Activated gamma-delta T cell treated with Interleukin-2 at 50 U/mL for 16 hours (primary cell): ENCODE data around the gene SFRP2.

Experiments
- DNase-seq: peaks from one replicate; pipeline ENCODE4 v3.0.0-alpha.2; 2020

The SFRP2 gene

DNA sequence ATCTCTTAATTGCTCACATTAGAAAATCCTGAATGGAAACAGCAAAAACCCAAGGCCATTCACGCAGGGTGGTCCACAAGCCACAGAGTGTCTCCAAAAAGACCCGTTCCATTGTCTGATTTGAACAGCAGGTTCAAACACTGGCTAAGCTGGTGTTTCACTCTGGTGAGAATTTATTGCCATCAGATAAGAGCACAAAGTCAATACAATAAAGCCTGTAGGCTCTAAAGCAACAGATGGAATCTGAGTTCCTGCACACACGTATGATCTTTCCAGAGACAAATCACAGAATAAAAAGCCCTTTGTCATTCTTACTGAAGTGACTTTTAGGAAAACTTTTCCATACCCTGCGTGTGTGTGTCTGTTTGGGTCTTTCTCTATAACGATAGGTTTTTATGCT lies 5.1 kb upstream of the SFRP2 start:
- no peak for DNase-seq

DNA sequence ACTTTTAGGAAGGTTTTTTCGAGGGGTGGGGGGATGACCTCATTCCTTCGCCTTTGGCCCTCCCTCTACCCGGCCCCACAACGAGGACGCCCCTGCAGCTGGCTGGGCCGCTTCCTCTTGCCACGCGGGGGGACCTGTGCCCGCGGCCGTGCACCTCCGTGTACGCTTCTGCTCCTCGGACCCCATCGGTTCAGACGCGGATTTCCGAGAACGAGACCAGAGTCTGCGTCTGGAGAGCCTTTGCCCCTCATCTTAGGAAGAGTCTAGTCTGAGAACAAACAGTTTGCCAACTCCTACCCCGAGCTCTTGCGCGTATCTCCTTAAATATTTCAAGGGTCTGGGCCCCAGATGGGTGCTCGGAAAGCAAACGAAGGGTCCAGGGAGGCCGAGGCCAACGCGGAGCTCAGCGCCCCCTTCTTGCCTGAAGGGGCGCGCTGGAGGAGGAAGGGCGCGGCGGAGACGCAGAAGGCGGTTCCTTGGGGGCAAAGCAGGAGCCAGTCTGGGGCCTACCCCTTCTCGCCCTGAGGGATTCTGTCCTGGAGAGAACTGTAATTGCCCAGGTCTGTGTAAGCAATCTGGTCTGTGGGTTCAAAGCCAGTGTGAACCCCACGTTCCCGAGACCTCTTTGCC lies 3.9 kb upstream of the SFRP2 start:
- DNase-seq = no peak

DNA sequence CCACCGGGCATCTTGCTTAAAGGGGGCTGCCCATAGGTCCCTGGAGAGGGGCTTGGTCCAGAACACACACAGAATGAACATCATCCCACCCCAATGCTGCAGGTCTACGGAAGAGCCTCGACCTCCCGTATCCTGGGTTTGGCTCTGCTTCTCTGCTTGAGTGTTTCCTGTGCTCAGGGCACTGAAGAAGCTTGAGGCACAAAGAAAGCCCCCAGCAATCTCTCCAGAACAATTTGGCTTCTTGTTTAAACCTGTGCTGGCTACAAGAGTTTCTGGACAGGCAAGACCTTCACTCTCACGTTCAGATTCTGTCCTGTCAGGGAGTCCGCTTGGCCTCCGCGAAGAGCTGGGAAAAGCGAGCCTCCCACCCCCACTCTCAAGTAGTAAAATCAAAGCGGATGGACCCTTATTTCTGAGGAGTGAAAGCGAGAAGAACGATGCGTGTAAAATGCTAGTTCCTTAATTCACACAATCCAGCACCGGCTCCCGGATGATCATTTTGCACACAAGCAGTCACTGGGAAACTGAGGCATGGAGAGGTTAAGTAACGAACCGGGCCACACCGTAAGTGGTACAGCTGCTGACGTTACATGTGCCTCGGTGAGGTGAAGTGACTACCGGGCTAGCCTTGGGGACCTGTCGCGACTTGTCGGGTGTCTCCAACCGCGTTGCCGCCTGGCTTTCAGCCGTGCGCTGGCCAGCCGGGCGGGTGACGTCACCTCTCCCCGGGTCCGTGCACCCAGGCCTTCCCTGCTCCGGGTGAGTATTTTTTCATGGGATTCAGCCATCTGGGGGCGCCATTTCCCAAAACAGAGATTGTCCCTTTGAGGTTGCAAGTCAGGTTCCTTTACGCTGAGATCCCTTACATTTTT lies 3.1 kb upstream of the SFRP2 start:
- DNase-seq = no peak

DNA sequence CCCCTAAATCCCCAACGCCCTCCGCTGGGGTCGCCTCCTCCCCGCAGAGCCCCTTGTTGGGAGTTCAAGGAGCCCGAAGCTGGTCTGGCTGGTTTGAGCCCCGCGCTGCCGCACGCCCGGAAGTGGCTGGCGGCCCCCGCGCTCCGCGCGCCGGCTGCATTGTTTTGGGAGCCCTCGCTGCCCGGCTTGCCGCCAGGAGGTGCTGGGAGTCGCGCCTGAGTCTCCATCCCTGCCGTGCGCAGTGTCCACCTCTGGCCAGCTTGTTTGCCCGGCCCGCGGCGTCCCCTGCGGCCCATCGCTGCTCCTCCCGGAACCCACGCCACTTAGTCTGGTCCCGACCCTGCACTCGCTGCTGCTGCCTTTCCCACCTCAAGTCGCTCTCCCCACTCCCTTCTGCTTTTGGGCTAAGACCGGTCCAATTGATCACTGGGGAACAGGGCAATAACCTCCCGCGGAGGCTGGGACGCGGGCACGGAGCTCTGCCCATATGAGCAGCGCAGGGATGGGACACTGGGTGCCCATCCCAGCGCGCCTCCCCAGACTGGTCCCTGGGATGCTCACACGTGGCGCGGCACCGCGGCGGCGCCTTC lies 2.2 kb upstream of the SFRP2 start:
- DNase-seq = no peak

DNA sequence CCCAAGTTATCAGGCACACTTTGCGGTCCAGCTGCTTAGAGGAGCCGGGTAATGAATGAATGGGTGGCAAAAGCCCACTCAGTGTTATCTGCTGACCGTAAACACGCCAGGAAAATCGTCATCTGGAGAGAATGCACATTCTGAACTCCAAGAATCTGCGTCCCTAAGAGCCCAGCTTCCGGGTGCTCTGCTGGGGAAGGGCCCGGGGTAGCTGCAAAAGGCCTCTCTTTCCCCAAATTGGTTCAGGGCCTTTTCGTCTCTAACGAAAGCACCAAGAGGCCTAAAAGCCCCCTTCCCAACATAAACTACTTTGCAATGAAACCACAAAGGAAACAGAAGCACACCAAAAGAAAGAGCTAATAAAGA lies 1.6 kb upstream of the SFRP2 start:
- DNase-seq = no peak

DNA sequence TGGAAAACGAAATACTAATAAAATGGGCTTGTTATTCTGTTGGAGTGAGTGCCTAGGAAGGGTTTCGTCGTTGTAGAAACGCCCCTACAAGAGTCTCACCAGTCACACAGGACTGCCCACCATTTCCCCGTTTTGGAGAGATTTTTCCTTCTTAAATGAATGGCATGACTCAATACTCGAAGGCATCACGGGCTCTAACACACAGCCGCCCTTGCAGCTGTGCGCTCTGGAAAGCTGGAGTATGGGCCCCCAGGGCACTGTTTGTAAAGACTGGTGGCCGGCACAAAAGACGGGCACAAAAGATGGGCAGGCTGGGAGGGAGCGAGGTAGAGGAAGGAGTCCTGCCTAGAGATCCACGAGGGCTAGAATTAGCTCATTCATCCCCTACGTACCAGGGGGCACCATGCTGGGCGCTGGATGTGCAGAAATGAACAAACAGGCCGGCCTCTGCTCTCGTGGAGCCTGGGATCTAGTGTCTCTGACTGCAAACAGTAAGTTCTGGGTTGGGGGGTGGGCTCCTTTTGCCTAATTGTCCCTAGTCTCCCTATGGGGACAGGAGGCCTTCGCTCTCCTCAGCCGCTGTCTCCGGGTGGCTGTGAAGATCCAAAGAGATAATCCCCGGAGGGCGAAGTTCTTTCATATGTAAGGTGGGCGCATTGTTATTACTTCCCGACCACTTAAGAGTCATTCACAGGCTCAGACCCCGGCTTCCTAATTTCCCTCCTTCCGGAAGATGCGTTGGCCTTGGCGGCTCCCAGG lies 1.0 kb upstream of the SFRP2 start:
- DNase-seq = no peak

DNA sequence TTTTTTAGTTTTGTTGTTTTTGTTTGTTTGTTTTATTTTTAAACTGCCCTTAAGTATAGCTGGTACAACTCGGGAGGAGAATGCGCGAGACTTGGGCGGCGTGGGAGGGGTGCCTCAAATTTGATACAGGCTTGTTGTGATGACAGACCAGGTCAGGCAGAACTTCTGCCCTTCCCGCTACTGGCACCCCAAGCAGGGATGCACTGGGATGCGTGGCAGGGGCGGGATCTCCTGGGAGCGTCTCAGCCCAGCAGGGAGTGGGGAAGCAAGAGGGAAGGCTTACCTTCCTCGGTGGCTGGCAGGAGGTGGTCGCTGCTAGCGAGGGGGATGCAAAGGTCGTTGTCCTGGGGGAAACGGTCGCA lies 851 bp downstream of the SFRP2 start:
- no peak for DNase-seq

DNA sequence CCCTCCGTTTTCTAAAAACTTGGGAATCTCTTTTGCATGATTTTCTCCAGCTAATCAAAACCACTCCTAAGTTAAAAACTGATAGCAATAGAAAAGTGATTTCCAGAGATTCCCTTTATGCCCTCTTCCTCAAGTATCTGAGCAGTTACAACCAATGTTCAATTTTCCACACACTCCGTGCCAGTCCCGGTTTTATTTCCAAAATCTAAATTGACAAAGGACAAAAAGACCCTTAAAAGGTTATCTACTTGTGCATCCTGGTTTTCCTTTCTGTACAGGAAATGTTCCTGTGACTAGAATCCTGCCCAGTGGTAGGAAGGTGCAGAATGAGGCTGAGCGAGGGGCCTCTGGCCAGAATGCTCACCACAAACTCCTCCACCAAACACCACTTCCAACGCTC lies 1.3 kb downstream of the SFRP2 start:
- no peak for DNase-seq

DNA sequence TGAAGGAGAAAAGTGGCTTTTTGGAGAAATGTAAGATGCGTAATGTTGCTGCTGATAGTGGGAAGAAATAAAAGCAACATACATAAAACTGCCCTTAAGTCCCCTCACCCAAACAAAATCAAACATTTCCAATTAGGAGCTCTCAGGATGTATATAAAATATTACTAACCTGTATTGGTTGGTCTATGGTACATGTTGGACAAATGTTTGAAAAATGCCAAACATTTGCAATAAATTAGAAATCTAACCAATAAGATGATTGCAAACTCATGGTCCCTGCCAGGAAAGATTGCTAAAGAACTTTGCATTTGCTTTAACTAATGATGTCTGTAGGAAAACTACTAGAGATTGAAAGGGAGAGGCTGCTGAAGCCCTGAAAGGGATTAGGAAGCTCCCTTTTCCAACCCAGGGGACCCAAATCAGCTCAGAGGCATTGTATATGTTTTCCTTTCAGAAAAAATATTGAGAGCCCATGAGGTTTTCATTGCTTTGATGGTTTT lies 1.8 kb downstream of the SFRP2 start:
- DNase-seq = no peak

DNA sequence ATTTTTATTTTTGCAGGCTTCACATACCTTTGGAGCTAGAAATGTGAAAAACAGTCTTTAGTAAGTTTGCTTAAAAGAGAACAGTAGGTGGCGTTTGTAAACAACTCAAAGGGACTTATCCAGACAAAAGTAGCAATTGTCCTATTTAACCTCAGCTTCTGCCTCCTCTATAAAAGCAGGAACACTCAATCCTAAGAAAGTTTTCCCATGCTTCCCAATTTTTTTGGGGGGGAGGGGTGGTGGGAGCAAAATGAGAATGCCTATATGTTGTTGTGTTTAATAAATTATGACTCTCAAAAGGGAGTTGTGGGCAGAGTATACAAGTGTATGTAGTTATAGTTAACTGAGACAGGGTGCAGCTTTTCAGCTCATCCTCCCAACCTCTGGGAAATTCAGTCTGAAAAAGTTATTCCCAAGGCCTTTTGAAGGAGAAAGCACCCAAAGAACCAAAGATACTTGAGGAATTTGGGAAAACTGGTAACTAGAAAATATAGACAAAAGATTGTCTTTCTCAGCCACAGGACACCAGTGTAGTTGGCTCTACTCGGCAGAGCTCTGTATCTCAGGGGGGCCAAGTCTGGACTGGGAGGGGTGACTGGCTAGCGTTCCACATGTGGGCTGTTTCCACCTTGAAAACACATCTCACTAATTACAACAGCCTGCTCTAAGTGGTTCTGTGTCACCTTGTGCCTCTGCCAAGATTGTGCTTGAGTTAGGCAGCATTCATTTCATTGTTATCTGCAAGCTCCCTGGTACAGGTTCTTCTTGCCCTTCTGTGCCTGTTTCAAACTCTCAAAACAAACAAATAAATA lies 2.8 kb downstream of the SFRP2 start:
- no peak for DNase-seq

DNA sequence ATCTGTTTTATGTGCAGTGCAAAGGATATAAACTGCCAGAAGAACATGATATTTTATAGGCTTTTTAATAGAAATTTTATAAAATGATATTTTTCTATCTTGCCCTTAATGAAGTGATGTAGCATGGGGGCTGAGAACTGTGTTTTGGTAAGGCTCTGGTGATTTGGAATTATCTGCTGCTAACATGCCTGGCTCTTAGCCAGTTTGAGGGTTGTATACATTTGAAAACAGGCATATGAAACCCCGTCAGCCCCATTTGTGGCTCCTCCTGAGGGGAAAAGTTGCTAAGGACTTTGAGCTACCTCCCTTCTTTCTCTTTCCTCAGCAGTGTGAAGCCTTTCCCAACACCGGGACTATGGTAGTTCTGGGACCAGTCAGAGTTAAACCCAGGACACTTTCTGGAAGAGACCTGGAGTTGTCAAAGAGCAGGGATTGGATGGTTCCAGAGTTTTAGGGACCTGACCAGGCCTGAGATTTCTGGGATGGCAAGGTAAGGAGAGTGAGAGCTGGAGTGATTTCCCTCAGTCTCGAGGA lies 4.7 kb downstream of the SFRP2 start:
- DNase-seq = no peak

DNA sequence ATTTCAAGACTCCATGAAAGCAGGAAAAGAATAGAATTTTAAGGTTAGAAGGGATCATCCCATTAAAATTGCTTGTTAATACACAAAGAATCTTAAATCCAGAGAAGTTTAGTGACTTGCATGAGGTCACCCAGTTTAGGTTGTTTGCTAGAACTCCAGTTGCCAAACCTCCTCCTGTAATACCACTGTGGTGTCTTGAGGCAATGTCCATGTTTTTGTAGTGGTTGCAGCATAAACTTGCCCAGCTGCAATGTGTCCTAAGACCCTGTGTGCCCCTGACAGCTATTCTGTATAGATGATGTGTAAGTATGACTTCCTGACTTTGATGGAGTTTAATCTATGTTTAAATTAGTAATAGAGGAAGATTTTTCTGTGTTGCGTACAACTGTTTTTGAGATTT lies 6.3 kb downstream of the SFRP2 start:
- no peak for DNase-seq

DNA sequence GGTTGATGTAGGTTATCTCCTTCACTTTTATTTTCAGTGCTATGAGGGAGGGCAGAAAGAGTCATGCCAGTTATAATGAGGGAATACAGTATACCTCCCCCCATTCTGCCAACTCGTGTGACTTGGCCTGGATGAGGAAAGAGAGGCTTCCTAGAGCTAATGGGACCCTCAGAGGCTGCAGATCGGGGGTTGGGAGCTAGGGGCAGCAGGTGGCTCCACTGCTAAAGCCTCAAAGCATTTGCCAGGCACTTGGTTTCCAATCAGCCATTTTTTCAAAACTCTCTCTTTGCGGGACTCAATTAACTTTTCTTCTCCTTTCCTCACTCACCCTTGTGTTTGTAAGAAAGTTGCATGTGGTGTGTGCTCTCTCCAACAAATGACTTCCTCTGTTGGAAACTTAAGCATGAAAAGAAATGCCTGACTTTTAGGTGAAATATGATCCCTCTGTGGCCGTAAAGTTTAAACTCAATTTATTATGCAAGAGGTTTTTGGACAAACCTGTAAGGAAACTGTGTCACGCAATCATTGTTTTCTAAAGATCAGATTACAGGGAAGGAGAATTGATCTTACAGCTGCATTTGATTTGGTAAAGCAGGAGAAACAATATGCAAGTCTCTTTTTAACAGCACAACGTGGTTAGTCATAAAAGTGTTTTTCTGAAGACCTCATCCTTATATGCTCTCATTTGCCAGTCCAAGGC lies 7.0 kb downstream of the SFRP2 start:
- no peak for DNase-seq

DNA sequence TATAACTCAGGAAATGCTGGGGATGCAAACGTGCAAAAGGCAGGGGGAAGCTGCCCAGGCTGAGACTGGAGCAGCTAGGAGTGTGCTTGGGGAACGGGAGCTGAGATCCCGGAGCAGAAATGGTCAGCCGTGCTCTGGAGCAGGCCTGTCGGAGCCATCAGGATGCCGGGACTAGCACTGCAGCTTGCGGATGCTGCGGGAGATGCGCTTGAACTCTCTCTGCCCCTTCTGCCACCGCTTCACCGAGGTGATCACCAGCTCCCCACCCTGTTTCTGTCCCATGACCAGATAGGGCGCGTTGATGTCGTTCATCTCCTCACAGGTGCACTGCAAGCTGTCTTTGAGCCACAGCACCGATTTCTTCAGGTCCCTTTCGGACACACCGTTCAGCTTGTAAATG lies 7.6 kb downstream of the SFRP2 start:
- no peak for DNase-seq

DNA sequence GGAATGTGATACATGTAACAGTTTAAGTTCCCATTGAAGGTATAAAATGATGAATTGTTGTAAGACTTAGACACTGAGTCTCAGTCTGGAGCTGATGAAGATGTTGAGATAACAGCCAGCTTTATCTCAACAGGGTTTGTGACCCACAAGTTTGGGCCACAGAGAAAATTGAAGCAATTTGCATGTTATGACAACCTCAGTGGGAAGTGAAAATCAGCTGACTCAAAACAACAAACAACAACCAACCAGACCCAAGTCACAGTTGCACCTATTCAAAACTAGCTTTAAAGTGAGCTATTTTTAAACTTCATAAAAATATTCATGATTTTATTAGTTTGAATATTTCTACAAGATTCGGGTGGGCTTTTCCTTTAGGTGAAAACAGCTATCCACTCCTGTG lies 8.0 kb downstream of the SFRP2 start:
- no peak for DNase-seq

DNA sequence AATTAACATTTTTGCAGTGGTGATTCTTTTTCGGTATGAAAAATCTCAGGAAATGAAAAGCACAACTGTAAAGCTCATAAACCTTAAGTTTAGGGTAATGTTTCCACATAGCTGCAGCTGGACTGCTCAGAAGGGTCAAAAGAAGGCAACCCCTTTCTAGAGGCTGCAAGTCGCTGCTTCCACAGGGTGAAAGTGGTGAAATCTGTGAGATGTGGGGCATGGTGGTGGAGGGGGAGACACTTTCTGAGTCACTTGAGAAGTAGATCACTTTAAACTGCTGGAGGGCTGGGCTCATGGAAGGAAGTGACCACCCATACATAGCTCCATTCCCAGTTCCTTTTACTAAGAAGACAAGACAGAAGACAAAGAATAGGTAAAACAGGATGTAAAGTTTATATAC lies 8.7 kb downstream of the SFRP2 start:
- DNase-seq = no peak

DNA sequence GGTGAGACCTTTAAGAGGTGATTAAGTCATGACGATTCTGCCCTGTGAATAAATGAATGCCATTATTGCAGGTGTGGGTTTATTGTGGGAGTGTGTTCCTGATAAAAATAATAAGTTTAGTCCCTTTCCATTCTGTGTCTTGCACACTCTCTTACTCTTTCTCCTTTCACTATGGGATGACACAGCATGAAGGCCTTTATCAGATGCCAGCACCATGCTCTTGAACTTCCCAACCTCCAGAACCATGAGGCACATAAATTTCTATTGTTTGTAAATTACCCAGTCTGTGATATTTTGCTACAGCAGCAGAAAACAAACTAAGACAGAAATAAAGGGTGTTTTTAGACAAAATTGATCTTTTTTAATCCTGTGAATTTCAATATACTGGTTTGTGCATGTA lies 10.5 kb downstream of the SFRP2 start:
- no peak for DNase-seq

DNA sequence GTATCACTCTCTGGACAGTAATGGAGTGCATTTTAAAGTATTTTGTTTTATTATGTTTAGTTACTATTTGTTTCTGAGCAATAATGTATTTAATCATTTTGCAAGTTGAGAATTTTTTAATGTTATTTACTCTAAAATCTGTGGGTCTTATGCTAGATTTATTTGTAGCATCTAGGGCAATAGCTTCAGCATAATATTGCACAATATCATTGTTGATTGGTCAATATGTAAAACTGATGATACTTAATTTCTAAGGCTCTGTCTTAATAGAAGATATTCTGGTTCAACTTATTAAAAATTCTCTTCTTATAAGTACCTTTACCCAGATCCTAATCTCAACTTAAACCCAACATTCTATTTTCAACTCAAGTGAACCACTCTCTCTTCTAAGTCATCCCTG lies 11.5 kb downstream of the SFRP2 start:
- DNase-seq = no peak

DNA sequence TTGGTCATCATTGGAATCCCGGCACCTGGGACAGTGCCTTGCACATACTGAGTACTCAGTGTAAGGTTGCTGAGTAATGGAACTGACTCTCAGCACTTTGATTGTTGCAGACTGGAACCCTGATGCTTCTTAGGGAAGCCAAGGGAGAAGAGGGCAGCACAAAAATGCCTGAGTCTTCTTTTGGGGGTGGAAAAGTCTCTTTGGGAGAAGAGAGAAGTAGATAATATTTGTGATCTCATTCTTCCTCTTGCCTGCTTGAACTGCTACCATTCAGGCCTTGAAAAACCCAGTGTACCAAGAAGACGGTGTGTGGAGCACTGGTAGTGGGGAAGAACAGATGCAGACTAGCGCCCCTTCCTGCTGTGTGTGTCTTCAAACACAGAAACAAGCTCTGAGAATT lies 12.3 kb downstream of the SFRP2 start:
- no peak for DNase-seq

DNA sequence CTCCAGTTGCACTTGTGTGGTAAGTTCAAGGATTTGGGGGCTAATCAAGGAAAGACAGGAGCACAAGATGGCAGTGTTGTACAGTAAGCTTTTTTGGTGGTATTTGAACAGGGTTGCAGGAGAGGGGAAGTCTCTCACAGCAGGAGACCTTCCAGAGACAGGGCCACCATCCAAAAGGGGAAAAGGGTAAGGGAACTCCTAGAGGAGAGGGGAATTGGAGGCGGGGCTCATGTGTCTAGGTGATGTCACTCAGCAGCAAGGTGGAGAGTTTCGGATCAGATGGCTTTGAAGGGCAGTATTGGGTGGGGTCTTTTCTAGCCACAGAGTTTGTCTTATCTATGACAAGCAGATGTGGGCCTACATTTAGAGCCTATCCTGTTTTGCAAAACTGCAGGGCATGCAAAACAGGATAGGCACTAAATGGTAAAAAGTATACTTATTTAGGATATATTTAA lies 15.6 kb downstream of the SFRP2 start:
- no peak for DNase-seq

DNA sequence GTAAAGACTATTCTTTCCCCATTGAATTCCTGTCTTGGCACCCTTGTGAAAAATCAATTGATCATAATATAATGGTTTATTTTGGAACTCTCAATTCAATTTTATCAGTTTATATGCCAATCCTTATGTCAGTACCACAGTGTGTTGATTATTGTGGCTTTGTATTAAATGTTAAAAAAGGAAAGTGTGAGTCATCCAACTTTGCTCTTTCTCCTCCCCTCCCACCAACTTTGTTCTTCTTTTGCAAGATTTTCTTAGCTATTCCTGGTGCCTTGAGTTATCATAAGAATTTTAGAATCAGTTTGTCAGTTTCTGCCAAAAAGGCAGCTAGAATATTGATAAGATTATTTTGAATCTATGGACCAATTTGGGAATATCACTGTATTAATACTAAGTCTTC lies 17.8 kb downstream of the SFRP2 start:
- no peak for DNase-seq

DNA sequence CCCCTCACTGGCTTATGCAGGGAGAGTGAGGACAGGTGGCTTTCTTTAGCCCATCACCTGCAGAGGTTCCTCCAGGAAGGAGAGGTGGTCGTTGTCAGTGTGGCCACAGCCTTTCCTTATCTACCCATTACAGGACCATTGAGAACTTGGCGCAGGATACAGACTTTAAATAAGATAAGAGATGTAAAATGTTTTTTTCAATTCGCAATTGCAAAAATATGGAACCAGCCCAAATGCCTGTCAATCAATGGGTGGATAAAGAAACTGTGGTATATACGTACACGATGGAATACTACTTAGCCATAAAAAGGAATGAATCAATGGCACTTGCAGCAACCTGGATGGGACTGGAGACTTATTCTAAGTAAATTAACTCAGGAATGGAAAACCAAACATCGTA lies 22.1 kb downstream of the SFRP2 start:
- DNase-seq = no peak
